Epithelial cell of proximal tubule (primary cell): ENCODE results near the gene CLNK. TPM values are rescaled to one million over a fixed set of nuclear protein-coding genes. Genes with fewer than 3 reads are reported as not detected.
"Not testable (repeated sequence)": the region's sequence is repeated elsewhere in the genome, so short reads cannot be mapped to it uniquely, and the experiment has no call there.

Experiments used
- DNase-seq: peaks from one replicate; pipeline ENCODE4 v3.0.0-alpha.2; 2011; ENCODE audit warnings: low read depth
- H3K4me3 ChIP-seq: 2 replicates; pipeline ENCODE4 v1.5.1; 2011; ENCODE audit warnings: low read depth, mild to moderate bottlenecking, low read length
- CTCF ChIP-seq: conservative IDR thresholded peaks from 2 replicates; pipeline ENCODE4 v1.5.1; 2012; ENCODE audit warnings: low read depth, mild to moderate bottlenecking, low read length
- total RNA-seq: library from RNA; depleted of rRNA; stranded (reverse); fragments of >200 nt; gene quantifications from 2 replicates; pipeline ENCODE4 v1.2.3, GENCODE V29; 2015

The CLNK gene
- total RNA-seq, 1 donor from 2014 or later: not detected

- no peak for DNase-seq
- no peak overlapping the region for H3K4me3 ChIP-seq
- peak; percentile 63 for TF ChIP-seq CTCF
Measured at GRCh38 chr4:10622728-10623127, 61.8 kb downstream of the CLNK start.

GRCh38 chr4:10620935-10621488 is 63.6 kb downstream of the CLNK start:
- no peak overlapping the region for H3K4me3 ChIP-seq
- DNase-seq: no peak
- TF ChIP-seq CTCF: no peak

GRCh38 chr4:10619855-10620254 is 64.7 kb downstream of the CLNK start:
- DNase-seq: no peak

GRCh38 chr4:10619220-10619619 is 65.3 kb downstream of the CLNK start:
- TF ChIP-seq CTCF: no peak
- DNase-seq: no peak
- H3K4me3 ChIP-seq: no peak overlapping the region

More at GRCh38 chr4:10619855-10620254, 64.7 kb downstream of the CLNK start:
- H3K4me3 ChIP-seq: no peak overlapping the region
- no peak for TF ChIP-seq CTCF

- DNase-seq, H3K4me3 ChIP-seq: not testable (repeated sequence)
Measured at GRCh38 chr4:10614926-10615325, 69.6 kb downstream of the CLNK start.

GRCh38 chr4:10613926-10614478 is 70.6 kb downstream of the CLNK start:
- TF ChIP-seq CTCF: no peak
- no peak overlapping the region for H3K4me3 ChIP-seq
- DNase-seq: no peak

- DNase-seq: no peak
- no peak for TF ChIP-seq CTCF
- no peak overlapping the region for H3K4me3 ChIP-seq
Measured at GRCh38 chr4:10612476-10612875, 72.1 kb downstream of the CLNK start.
